Measurements from ENCODE around the gene OR2H2. TPM values are rescaled to one million over a fixed set of nuclear protein-coding genes. Genes with fewer than 3 reads are reported as not detected.

OR2H2 gene
- total and polyA plus RNA-seq, 2 donors (not counting 1 experiment from before 2014, with no cell fraction given): not detected

- Mint-ChIP-seq H3K4me3 (no peak overlapping the region), H3K27me3 (peaks cover 52% of the 10 kb centered on the region), H3K9me3 (ENCODE audit: insufficient read depth) (no peaks in the 10 kb centered on the region), H3K4me1 (peaks cover 17% of the 10 kb centered on the region), H3K27ac (no peak overlapping the region)
- H4K20me1 ChIP-seq (ENCODE audit: control insufficient read depth, insufficient read depth, low read length, poor library complexity, severe bottlenecking): no peaks in the 10 kb centered on the region
- H3K27me3 ChIP-seq (replicated peaks in 1 of 4; ENCODE audit: control extremely low read depth in 1 of 4, control insufficient read depth in 3 of 4, insufficient read depth in 4 of 4, low read length in 3 of 4): peaks cover 0 to 36% (median 23%) of the 10 kb centered on the region in 4 experiments
- H3K9ac ChIP-seq (ENCODE audit: low read length): no peak overlapping the region
- H3K27ac ChIP-seq (ENCODE audit: low read length in 2 of 2): no peak overlapping the region
- H3K79me2 ChIP-seq (ENCODE audit: control insufficient read depth, insufficient read depth, low read length): no peaks in the 10 kb centered on the region
- ChIA-PET POLR2A (no interaction called here), CTCF (no interaction called here)
- no peak overlapping the region for H3K4me2 ChIP-seq (replicated peaks; ENCODE audit: low read depth, low read length, poor library complexity, severe bottlenecking)
- H3K4me1 ChIP-seq (ENCODE audit: control insufficient read depth in 2 of 2, insufficient read depth in 2 of 2, low read length in 2 of 2): peaks cover 15 to 20% of the 10 kb centered on the region in 2 donors
- peaks cover 0 to 7% (median 0%) of the 10 kb centered on the region in 3 donors for H3K9me3 ChIP-seq (ENCODE audit: control extremely low read depth in 1 of 3, control insufficient read depth in 2 of 3, insufficient read depth in 1 of 3, low read length in 2 of 3)
- no peak overlapping the region for H2AFZ ChIP-seq (ENCODE audit: insufficient read depth, low read depth, low read length, poor library complexity, severe bottlenecking)
- no peak for ATAC-seq (ENCODE audit: low read depth)
- intact Hi-C loops (cut with micrococcal nuclease): no loop called here
- no peaks in the 10 kb centered on the region for H3K36me3 ChIP-seq (replicated peaks in 1 of 2; ENCODE audit: control extremely low read depth in 1 of 2, control insufficient read depth in 1 of 2, extremely low read depth in 1 of 2, insufficient read depth in 2 of 2, low read length in 1 of 2)
- H3K4me3 ChIP-seq (ENCODE audit: control extremely low read depth in 1 of 5, extremely low read depth in 1 of 5, insufficient read depth in 1 of 5, low read depth in 2 of 5, low read length in 4 of 5): no peak overlapping the region
- DNase-seq: no peak
- TF ChIP-seq EZH2 (IDR thresholded peaks at IDR 0.05; ENCODE audit: borderline replicate concordance, insufficient read depth, low read depth, low read length, poor library complexity, severe bottlenecking) (no peak), CTCF (IDR thresholded peaks at IDR 0.05) (no peak)
Measured at GRCh38 chr6:29557320-29557719, 27.6 kb upstream of the OR2H2 start.

- no peaks in the 10 kb centered on the region for H3K79me2 ChIP-seq (ENCODE audit: control insufficient read depth, insufficient read depth, low read length)
- H3K9me3 ChIP-seq (ENCODE audit: control extremely low read depth in 1 of 3, control insufficient read depth in 2 of 3, insufficient read depth in 1 of 3, low read length in 2 of 3): peaks cover 0 to 6% (median 0%) of the 10 kb centered on the region in 3 donors
- no peaks in the 10 kb centered on the region for H4K20me1 ChIP-seq (ENCODE audit: control insufficient read depth, insufficient read depth, low read length, poor library complexity, severe bottlenecking)
- H3K9ac ChIP-seq (ENCODE audit: low read length): no peak overlapping the region
- POLR2A ChIA-PET: no interaction called here
- Mint-ChIP-seq H3K4me1 (peaks cover 16% of the 10 kb centered on the region), H3K27me3 (peaks cover 52% of the 10 kb centered on the region), H3K27ac (no peak overlapping the region), H3K9me3 (ENCODE audit: insufficient read depth) (no peaks in the 10 kb centered on the region), H3K4me3 (no peak overlapping the region)
- TF ChIP-seq CTCF (IDR thresholded peaks at IDR 0.05) (no peak), EZH2 (IDR thresholded peaks at IDR 0.05; ENCODE audit: borderline replicate concordance, insufficient read depth, low read depth, low read length, poor library complexity, severe bottlenecking) (no peak)
- ATAC-seq (ENCODE audit: low read depth): no peak
- peaks cover 0 to 27% (median 21%) of the 10 kb centered on the region in 4 experiments for H3K27me3 ChIP-seq (replicated peaks in 1 of 4; ENCODE audit: control extremely low read depth in 1 of 4, control insufficient read depth in 3 of 4, insufficient read depth in 4 of 4, low read length in 3 of 4)
- no peak overlapping the region for H3K4me2 ChIP-seq (replicated peaks; ENCODE audit: low read depth, low read length, poor library complexity, severe bottlenecking)
- 92% methylated on average over 18 of the region's 22 CpGs for WGBS (ENCODE audit: insufficient coverage)
- no peaks in the 10 kb centered on the region for H3K36me3 ChIP-seq (replicated peaks in 1 of 2; ENCODE audit: control extremely low read depth in 1 of 2, control insufficient read depth in 1 of 2, extremely low read depth in 1 of 2, insufficient read depth in 2 of 2, low read length in 1 of 2)
- intact Hi-C loops (cut with micrococcal nuclease): no loop called here
- H3K27ac ChIP-seq (ENCODE audit: low read length in 2 of 2): no peak overlapping the region
- CTCF ChIA-PET: no interaction called here
- no peak for DNase-seq
- H2AFZ ChIP-seq (ENCODE audit: insufficient read depth, low read depth, low read length, poor library complexity, severe bottlenecking): no peak overlapping the region
- H3K4me1 ChIP-seq (ENCODE audit: control insufficient read depth in 2 of 2, insufficient read depth in 2 of 2, low read length in 2 of 2): peaks cover 10 to 15% of the 10 kb centered on the region in 2 donors
- no peak overlapping the region for H3K4me3 ChIP-seq (ENCODE audit: control extremely low read depth in 1 of 5, extremely low read depth in 1 of 5, insufficient read depth in 1 of 5, low read depth in 2 of 5, low read length in 4 of 5)
Measured at GRCh38 chr6:29558439-29559079, 26.4 kb upstream of the OR2H2 start.

All from B cell (primary cell).